HG03280 (cell line): Measurements from ENCODE around the gene GALNT10.

Experiments used
- ATAC-seq: cut with Tn5 transposase; IDR thresholded peaks from one replicate; pipeline ENCODE4 v1.9.1; 2021; ENCODE audit warnings: mild to moderate bottlenecking, moderate library complexity; ENCODE audit not compliant: unreplicated experiment

The GALNT10 gene

GRCh38 chr5:154317916-154318315, 127.4 kb downstream of the GALNT10 start:
- no peak for ATAC-seq

GRCh38 chr5:154318691-154319090, 128.2 kb downstream of the GALNT10 start:
- no peak for ATAC-seq

GRCh38 chr5:154319736-154320135, 129.2 kb downstream of the GALNT10 start:
- ATAC-seq: no peak

- no peak for ATAC-seq
These were observed 129.9 kb downstream of the GALNT10 start for GRCh38 chr5:154320224-154321089.

- ATAC-seq: no peak
These were observed 131.0 kb downstream of the GALNT10 start for GRCh38 chr5:154321546-154321945.

- no peak for ATAC-seq
These were observed 133.5 kb downstream of the GALNT10 start for GRCh38 chr5:154324033-154324432.

GRCh38 chr5:154325566-154325965, 135.0 kb downstream of the GALNT10 start:
- no peak for ATAC-seq

GRCh38 chr5:154329062-154329461, 138.5 kb downstream of the GALNT10 start:
- ATAC-seq: no peak

GRCh38 chr5:154329519-154330040, 139.0 kb downstream of the GALNT10 start:
- no peak for ATAC-seq

- ATAC-seq: no peak
These were observed 139.6 kb downstream of the GALNT10 start for GRCh38 chr5:154330097-154330667.

GRCh38 chr5:154331232-154331631, 140.7 kb downstream of the GALNT10 start:
- no peak for ATAC-seq

- no peak for ATAC-seq
These were observed 141.4 kb downstream of the GALNT10 start for GRCh38 chr5:154331924-154332323.

- ATAC-seq: no peak
These were observed 141.9 kb downstream of the GALNT10 start for GRCh38 chr5:154332451-154332850.

GRCh38 chr5:154333016-154333415, 142.5 kb downstream of the GALNT10 start:
- ATAC-seq: no peak

GRCh38 chr5:154334406-154335064, 144.0 kb downstream of the GALNT10 start:
- ATAC-seq: no peak

- ATAC-seq: no peak
These were observed 144.5 kb downstream of the GALNT10 start for GRCh38 chr5:154335065-154335448.

GRCh38 chr5:154341620-154342019, 151.1 kb downstream of the GALNT10 start:
- ATAC-seq: no peak

GRCh38 chr5:154342211-154342610, 151.7 kb downstream of the GALNT10 start:
- ATAC-seq: no peak

GRCh38 chr5:154342963-154343362, 152.4 kb downstream of the GALNT10 start:
- no peak for ATAC-seq

- no peak for ATAC-seq
These were observed 153.9 kb downstream of the GALNT10 start for GRCh38 chr5:154344461-154344860.

GRCh38 chr5:154345255-154345952, 154.9 kb downstream of the GALNT10 start:
- ATAC-seq: peak; percentile 62
